WTC11 (cell line): Measurements from ENCODE around the gene RPL27. TPM values are rescaled to one million over a fixed set of nuclear protein-coding genes. Genes with fewer than 3 reads are reported as not detected.

ENCODE experiments used
- CREM ChIP-seq: sonication (generic); formaldehyde crosslinking; IDR thresholded peaks from 2 replicates; pipeline ENCODE4 v1.8.1; 2022; ENCODE audit warnings: mild to moderate bottlenecking, missing genetic modification reagents, moderate library complexity
- ELF4 ChIP-seq: sonication (generic); formaldehyde crosslinking; IDR thresholded peaks from 2 replicates; pipeline ENCODE4 v1.8.1; 2022; ENCODE audit warnings: low read depth, mild to moderate bottlenecking, moderate library complexity, missing genetic modification reagents
- ESRRA ChIP-seq: sonication (generic); formaldehyde crosslinking; IDR thresholded peaks from 2 replicates; pipeline ENCODE4 v1.8.1; 2022; ENCODE audit warnings: mild to moderate bottlenecking, missing genetic modification reagents, borderline replicate concordance
- ETV6 ChIP-seq: sonication (generic); formaldehyde crosslinking; IDR thresholded peaks from 2 replicates; pipeline ENCODE4 v1.8.1; 2022; ENCODE audit warnings: mild to moderate bottlenecking, missing genetic modification reagents
- GABPB1 ChIP-seq: sonication (generic); formaldehyde crosslinking; IDR thresholded peaks from 2 replicates; pipeline ENCODE4 v1.8.1; 2023; ENCODE audit warnings: mild to moderate bottlenecking, missing genetic modification reagents
- HMGA2 ChIP-seq: fragments of 250-450 bp; sonication (Bioruptor Pico); IDR thresholded peaks from 2 replicates; pipeline ENCODE4 v1.4.0; 2021; ENCODE audit warnings: mild to moderate bottlenecking, moderate library complexity
- IRF2 ChIP-seq: sonication (generic); formaldehyde crosslinking; IDR thresholded peaks from 2 replicates; pipeline ENCODE4 v1.8.0; 2022; ENCODE audit warnings: low read depth, missing genetic modification reagents, borderline replicate concordance
- JAZF1 ChIP-seq: fragments of 250-450 bp; sonication (Bioruptor Pico); IDR thresholded peaks from 2 replicates; pipeline ENCODE4 v1.9.0; 2021; ENCODE audit warnings: moderate library complexity, mild to moderate bottlenecking, inconsistent platforms
- NFE2L1 ChIP-seq: sonication (generic); formaldehyde crosslinking; IDR thresholded peaks from 2 replicates; pipeline ENCODE4 v1.8.1; 2023; ENCODE audit warnings: missing genetic modification reagents
- SOX15 ChIP-seq: fragments of 250-450 bp; sonication (Bioruptor Pico); IDR thresholded peaks from 2 replicates; pipeline ENCODE4 v1.9.0; 2021; ENCODE audit warnings: mild to moderate bottlenecking
- TEAD1 ChIP-seq: sonication (generic); formaldehyde crosslinking; IDR thresholded peaks from 2 replicates; pipeline ENCODE4 v1.8.0; 2022; ENCODE audit warnings: mild to moderate bottlenecking, missing genetic modification reagents
- TEAD4 ChIP-seq: sonication (generic); formaldehyde crosslinking; IDR thresholded peaks from 2 replicates; pipeline ENCODE4 v1.8.0; 2022; ENCODE audit warnings: mild to moderate bottlenecking, missing genetic modification reagents
- TP53 ChIP-seq: sonication (generic); formaldehyde crosslinking; IDR thresholded peaks from 2 replicates; pipeline ENCODE4 v1.8.1; 2023; ENCODE audit warnings: mild to moderate bottlenecking, missing genetic modification reagents
- ZBTB21 ChIP-seq: sonication (generic); formaldehyde crosslinking; IDR thresholded peaks from 2 replicates; pipeline ENCODE4 v1.8.1; 2023; ENCODE audit warnings: mild to moderate bottlenecking, missing genetic modification reagents, borderline replicate concordance
- ZNF121 ChIP-seq: sonication (generic); formaldehyde crosslinking; IDR thresholded peaks from 2 replicates; pipeline ENCODE4 v1.8.0; 2023; ENCODE audit warnings: missing genetic modification reagents
- ZNF396 ChIP-seq: fragments of 250-450 bp; sonication (Bioruptor Pico); IDR thresholded peaks from 2 replicates; pipeline ENCODE4 v1.8.0; 2021; ENCODE audit warnings: mild to moderate bottlenecking, moderate library complexity, borderline replicate concordance
- total RNA-seq: library from RNA; stranded (reverse); gene quantifications from 3 replicates; pipeline ENCODE4 v1.2.3, GENCODE V29; 2021
- TF ChIP-seq, protein P1 (sequence below): sonication (generic); formaldehyde crosslinking; IDR thresholded peaks from 2 replicates; pipeline ENCODE4 v1.8.0; 2022; ENCODE audit warnings: missing genetic modification reagents
- TF ChIP-seq, protein P2 (sequence below): sonication (generic); formaldehyde crosslinking; IDR thresholded peaks from 2 replicates; pipeline ENCODE4 v1.8.0; 2022; ENCODE audit warnings: mild to moderate bottlenecking, missing genetic modification reagents
- TF ChIP-seq, protein P3 (sequence below): fragments of 200-600 bp; IDR thresholded peaks from 2 replicates; pipeline ENCODE4 v1.8.0; 2022; ENCODE audit warnings: antibody characterized with exemption
- TF ChIP-seq, protein P4 (sequence below): sonication (generic); formaldehyde crosslinking; IDR thresholded peaks from 2 replicates; pipeline ENCODE4 v1.8.1; 2022; ENCODE audit warnings: mild to moderate bottlenecking, missing genetic modification reagents, moderate library complexity, borderline replicate concordance
- TF ChIP-seq, protein P5 (sequence below): sonication (generic); formaldehyde crosslinking; IDR thresholded peaks from 2 replicates; pipeline ENCODE4 v1.8.1; 2023; ENCODE audit warnings: mild to moderate bottlenecking, missing genetic modification reagents, moderate library complexity
- TF ChIP-seq, protein P6 (sequence below): sonication (generic); formaldehyde crosslinking; IDR thresholded peaks from 2 replicates; pipeline ENCODE4 v1.8.0; 2023; ENCODE audit warnings: missing genetic modification reagents, mild to moderate bottlenecking, borderline replicate concordance
- TF ChIP-seq, protein P7 (sequence below): sonication (generic); formaldehyde crosslinking; IDR thresholded peaks from 2 replicates; pipeline ENCODE4 v1.8.0; 2022; ENCODE audit warnings: mild to moderate bottlenecking, missing genetic modification reagents
- TF ChIP-seq, protein P8 (sequence below): fragments of 250-450 bp; sonication (Bioruptor Pico); IDR thresholded peaks from 2 replicates; pipeline ENCODE4 v1.9.0; 2021; ENCODE audit warnings: mild to moderate bottlenecking

Gene RPL27
- total RNA-seq, 1 experiment from 2014 or later = 1,391 TPM

DNA sequence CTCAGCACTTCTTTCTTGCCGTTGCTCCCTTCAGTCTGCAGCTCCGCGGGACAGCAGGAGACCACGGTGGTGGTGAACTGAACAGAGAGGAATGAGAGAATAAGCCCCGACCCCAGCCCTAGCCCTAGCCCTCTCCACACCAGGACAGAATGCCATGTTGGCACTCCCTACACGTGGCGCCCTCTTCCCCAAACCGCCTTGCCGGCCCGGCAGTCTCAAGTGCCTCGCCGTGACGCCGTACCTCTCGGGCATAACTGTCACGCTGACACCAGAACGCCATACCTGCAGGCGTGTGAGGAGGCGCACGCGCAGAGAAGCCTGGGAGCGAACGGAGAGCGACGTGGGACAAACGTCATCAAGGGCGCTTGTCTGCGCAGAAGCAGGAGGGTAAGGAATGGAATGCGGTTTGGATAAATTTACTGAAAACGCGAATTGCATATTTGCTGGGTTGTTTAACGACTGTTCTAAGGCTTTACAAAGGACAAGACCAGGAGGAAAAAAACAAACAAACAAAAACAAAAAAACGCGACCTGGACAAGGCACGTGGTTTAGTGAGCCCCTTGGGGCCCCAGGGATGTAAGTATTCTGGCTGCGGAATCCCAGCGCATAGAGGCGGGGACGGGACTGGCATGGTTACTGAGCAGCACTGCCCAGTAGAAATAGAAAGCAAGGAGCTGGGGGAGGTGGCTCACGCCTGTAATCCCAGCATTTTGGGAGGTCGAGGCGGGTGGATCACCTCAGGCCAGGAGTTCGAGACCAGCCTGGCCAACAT is 33.9 kb upstream of the RPL27 start, which contains the start of gene AARSD1 (continued):
- TF ChIP-seq, protein P1, sequence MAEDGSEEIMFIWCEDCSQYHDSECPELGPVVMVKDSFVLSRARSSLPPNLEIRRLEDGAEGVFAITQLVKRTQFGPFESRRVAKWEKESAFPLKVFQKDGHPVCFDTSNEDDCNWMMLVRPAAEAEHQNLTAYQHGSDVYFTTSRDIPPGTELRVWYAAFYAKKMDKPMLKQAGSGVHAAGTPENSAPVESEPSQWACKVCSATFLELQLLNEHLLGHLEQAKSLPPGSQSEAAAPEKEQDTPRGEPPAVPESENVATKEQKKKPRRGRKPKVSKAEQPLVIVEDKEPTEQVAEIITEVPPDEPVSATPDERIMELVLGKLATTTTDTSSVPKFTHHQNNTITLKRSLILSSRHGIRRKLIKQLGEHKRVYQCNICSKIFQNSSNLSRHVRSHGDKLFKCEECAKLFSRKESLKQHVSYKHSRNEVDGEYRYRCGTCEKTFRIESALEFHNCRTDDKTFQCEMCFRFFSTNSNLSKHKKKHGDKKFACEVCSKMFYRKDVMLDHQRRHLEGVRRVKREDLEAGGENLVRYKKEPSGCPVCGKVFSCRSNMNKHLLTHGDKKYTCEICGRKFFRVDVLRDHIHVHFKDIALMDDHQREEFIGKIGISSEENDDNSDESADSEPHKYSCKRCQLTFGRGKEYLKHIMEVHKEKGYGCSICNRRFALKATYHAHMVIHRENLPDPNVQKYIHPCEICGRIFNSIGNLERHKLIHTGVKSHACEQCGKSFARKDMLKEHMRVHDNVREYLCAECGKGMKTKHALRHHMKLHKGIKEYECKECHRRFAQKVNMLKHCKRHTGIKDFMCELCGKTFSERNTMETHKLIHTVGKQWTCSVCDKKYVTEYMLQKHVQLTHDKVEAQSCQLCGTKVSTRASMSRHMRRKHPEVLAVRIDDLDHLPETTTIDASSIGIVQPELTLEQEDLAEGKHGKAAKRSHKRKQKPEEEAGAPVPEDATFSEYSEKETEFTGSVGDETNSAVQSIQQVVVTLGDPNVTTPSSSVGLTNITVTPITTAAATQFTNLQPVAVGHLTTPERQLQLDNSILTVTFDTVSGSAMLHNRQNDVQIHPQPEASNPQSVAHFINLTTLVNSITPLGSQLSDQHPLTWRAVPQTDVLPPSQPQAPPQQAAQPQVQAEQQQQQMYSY (CRISPR knock-in tag) = no peak
- TF ChIP-seq, protein P2, sequence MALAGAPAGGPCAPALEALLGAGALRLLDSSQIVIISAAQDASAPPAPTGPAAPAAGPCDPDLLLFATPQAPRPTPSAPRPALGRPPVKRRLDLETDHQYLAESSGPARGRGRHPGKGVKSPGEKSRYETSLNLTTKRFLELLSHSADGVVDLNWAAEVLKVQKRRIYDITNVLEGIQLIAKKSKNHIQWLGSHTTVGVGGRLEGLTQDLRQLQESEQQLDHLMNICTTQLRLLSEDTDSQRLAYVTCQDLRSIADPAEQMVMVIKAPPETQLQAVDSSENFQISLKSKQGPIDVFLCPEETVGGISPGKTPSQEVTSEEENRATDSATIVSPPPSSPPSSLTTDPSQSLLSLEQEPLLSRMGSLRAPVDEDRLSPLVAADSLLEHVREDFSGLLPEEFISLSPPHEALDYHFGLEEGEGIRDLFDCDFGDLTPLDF (CRISPR knock-in tag) = 0 out of 2 replicates have a peak, but pooled peaks have one; percentile 39
- TF ChIP-seq TP53 (peak; percentile 83; the same call in 1 of the 2 replicates), SOX15 (CRISPR knock-in tag) (no peak), TEAD4 (CRISPR knock-in tag) (no peak), ZBTB21 (CRISPR knock-in tag) (peak; percentile 94), GABPB1 (CRISPR knock-in tag) (no peak), TEAD1 (CRISPR knock-in tag) (peak; percentile 96), HMGA2 (CRISPR knock-in tag) (no peak), ZNF121 (CRISPR knock-in tag) (no peak), IRF2 (CRISPR knock-in tag) (no peak), CREM (CRISPR knock-in tag) (peak; percentile 92), NFE2L1 (CRISPR knock-in tag) (no peak), ETV6 (CRISPR knock-in tag) (no peak), ELF4 (CRISPR knock-in tag) (no peak), ZNF396 (CRISPR knock-in tag) (no peak), ESRRA (CRISPR knock-in tag) (no peak), JAZF1 (CRISPR knock-in tag) (no peak)
- TF ChIP-seq, protein P3, sequence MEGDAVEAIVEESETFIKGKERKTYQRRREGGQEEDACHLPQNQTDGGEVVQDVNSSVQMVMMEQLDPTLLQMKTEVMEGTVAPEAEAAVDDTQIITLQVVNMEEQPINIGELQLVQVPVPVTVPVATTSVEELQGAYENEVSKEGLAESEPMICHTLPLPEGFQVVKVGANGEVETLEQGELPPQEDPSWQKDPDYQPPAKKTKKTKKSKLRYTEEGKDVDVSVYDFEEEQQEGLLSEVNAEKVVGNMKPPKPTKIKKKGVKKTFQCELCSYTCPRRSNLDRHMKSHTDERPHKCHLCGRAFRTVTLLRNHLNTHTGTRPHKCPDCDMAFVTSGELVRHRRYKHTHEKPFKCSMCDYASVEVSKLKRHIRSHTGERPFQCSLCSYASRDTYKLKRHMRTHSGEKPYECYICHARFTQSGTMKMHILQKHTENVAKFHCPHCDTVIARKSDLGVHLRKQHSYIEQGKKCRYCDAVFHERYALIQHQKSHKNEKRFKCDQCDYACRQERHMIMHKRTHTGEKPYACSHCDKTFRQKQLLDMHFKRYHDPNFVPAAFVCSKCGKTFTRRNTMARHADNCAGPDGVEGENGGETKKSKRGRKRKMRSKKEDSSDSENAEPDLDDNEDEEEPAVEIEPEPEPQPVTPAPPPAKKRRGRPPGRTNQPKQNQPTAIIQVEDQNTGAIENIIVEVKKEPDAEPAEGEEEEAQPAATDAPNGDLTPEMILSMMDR = no peak
- TF ChIP-seq, protein P4, sequence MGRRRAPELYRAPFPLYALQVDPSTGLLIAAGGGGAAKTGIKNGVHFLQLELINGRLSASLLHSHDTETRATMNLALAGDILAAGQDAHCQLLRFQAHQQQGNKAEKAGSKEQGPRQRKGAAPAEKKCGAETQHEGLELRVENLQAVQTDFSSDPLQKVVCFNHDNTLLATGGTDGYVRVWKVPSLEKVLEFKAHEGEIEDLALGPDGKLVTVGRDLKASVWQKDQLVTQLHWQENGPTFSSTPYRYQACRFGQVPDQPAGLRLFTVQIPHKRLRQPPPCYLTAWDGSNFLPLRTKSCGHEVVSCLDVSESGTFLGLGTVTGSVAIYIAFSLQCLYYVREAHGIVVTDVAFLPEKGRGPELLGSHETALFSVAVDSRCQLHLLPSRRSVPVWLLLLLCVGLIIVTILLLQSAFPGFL (CRISPR knock-in tag) = no peak
- TF ChIP-seq, protein P5, sequence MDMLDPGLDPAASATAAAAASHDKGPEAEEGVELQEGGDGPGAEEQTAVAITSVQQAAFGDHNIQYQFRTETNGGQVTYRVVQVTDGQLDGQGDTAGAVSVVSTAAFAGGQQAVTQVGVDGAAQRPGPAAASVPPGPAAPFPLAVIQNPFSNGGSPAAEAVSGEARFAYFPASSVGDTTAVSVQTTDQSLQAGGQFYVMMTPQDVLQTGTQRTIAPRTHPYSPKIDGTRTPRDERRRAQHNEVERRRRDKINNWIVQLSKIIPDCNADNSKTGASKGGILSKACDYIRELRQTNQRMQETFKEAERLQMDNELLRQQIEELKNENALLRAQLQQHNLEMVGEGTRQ (CRISPR knock-in tag) = peak; percentile 37; the same call in 1 of the 2 replicates
- TF ChIP-seq, protein P6, sequence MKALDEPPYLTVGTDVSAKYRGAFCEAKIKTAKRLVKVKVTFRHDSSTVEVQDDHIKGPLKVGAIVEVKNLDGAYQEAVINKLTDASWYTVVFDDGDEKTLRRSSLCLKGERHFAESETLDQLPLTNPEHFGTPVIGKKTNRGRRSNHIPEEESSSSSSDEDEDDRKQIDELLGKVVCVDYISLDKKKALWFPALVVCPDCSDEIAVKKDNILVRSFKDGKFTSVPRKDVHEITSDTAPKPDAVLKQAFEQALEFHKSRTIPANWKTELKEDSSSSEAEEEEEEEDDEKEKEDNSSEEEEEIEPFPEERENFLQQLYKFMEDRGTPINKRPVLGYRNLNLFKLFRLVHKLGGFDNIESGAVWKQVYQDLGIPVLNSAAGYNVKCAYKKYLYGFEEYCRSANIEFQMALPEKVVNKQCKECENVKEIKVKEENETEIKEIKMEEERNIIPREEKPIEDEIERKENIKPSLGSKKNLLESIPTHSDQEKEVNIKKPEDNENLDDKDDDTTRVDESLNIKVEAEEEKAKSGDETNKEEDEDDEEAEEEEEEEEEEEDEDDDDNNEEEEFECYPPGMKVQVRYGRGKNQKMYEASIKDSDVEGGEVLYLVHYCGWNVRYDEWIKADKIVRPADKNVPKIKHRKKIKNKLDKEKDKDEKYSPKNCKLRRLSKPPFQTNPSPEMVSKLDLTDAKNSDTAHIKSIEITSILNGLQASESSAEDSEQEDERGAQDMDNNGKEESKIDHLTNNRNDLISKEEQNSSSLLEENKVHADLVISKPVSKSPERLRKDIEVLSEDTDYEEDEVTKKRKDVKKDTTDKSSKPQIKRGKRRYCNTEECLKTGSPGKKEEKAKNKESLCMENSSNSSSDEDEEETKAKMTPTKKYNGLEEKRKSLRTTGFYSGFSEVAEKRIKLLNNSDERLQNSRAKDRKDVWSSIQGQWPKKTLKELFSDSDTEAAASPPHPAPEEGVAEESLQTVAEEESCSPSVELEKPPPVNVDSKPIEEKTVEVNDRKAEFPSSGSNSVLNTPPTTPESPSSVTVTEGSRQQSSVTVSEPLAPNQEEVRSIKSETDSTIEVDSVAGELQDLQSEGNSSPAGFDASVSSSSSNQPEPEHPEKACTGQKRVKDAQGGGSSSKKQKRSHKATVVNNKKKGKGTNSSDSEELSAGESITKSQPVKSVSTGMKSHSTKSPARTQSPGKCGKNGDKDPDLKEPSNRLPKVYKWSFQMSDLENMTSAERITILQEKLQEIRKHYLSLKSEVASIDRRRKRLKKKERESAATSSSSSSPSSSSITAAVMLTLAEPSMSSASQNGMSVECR = peak; percentile 95
- TF ChIP-seq, protein P7, sequence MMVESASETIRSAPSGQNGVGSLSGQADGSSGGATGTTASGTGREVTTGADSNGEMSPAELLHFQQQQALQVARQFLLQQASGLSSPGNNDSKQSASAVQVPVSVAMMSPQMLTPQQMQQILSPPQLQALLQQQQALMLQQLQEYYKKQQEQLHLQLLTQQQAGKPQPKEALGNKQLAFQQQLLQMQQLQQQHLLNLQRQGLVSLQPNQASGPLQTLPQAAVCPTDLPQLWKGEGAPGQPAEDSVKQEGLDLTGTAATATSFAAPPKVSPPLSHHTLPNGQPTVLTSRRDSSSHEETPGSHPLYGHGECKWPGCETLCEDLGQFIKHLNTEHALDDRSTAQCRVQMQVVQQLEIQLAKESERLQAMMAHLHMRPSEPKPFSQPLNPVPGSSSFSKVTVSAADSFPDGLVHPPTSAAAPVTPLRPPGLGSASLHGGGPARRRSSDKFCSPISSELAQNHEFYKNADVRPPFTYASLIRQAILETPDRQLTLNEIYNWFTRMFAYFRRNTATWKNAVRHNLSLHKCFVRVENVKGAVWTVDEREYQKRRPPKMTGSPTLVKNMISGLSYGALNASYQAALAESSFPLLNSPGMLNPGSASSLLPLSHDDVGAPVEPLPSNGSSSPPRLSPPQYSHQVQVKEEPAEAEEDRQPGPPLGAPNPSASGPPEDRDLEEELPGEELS (CRISPR knock-in tag) = no peak
- TF ChIP-seq, protein P8, sequence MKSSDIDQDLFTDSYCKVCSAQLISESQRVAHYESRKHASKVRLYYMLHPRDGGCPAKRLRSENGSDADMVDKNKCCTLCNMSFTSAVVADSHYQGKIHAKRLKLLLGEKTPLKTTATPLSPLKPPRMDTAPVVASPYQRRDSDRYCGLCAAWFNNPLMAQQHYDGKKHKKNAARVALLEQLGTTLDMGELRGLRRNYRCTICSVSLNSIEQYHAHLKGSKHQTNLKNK (CRISPR knock-in tag) = no peak
